ENCODE data around the gene MFSD6.
A peak's percentile ranks its signal among the peaks of the same experiment; 100 is the strongest.
"Not testable (repeated sequence)": the region's sequence is repeated elsewhere in the genome, so short reads cannot be mapped to it uniquely, and the experiment has no call there.

The MFSD6 gene

DNA sequence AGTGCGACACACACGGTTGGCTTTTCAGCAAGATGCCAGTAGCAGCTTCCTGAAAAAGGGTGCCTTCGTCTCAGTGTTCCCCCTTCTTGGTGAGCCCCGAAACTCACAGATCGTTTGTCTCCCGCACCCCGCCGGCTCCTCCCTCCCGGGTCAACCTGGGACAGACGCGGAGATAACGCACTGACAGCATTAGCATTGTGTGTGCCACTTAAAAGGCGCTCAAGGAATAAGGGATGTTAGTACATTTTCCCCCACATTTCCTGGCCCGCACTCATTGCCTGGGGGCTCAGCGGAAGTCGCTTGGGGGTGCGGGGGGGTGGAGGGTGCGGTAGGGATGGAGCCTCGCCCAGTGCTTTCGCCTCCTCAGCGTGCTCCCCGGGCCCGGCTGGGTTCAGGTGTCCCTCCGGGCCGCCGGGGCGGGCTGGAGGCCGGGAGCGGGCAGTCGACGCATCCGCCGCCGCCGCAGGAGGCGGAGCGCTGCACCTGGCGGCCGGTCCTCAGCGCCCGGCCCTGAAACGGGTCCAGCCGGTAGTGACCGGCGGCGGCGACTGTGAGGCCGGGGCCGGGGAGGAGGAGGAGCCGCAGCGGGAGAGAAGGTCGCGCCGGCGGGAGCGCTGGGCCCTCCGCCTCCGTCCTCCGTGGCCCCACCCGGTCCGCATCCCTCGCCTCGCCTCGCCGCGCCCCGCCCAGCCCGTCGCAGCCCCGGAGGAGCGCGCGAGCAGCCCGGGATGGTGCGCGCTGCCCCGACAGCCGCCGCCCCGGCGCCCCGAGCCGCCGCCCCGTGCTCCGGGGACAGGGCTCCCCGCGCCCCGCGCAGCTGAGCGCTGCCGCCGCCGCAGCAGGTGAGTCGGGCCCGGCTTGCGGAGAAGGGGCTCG, at the start of gene MFSD6:
MFSD6 (plus strand) TSS at position 694 of the 876 bp plus-strand sequence. CDS start 27,675 bp downstream, outside the sequence.
- FAIRE-seq, result no peak
- DNase-seq (ENCODE audit: low spot score), result peak; percentile 63

GRCh38 chr2:190358655-190359448, 49.3 kb upstream of the MFSD6 start:
- not testable (repeated sequence) for FAIRE-seq; DNase-seq (ENCODE audit: low spot score)

GRCh38 chr2:190360561-190360960, 47.6 kb upstream of the MFSD6 start:
- no peak for FAIRE-seq
- no peak for DNase-seq (ENCODE audit: low spot score)

DNA sequence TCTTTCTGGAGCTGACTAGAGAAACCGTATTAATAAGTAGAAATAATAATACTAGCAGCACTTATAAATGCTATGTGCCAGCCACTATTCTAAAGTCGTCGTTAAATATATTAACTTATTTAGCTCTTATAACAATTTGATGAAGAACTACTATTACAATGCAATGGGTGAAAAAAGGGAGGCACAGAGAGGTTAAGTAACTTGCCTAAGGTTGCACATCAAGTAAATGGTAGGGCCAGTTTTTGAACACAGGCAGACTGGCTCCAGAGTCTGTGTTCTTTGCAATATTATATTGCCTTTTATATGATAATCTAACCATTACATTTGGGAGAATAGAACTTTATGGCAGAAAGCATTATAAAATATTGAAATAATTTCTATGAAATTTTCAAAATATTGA, 47.2 kb upstream of the MFSD6 start:
- FAIRE-seq, result no peak
- DNase-seq (ENCODE audit: low spot score), result no peak

GRCh38 chr2:190361572-190361971, 46.6 kb upstream of the MFSD6 start:
- FAIRE-seq, result no peak
- DNase-seq (ENCODE audit: low spot score), result no peak

GRCh38 chr2:190362894-190363293, 45.3 kb upstream of the MFSD6 start:
- no peak for FAIRE-seq
- DNase-seq (ENCODE audit: low spot score), result no peak

DNA sequence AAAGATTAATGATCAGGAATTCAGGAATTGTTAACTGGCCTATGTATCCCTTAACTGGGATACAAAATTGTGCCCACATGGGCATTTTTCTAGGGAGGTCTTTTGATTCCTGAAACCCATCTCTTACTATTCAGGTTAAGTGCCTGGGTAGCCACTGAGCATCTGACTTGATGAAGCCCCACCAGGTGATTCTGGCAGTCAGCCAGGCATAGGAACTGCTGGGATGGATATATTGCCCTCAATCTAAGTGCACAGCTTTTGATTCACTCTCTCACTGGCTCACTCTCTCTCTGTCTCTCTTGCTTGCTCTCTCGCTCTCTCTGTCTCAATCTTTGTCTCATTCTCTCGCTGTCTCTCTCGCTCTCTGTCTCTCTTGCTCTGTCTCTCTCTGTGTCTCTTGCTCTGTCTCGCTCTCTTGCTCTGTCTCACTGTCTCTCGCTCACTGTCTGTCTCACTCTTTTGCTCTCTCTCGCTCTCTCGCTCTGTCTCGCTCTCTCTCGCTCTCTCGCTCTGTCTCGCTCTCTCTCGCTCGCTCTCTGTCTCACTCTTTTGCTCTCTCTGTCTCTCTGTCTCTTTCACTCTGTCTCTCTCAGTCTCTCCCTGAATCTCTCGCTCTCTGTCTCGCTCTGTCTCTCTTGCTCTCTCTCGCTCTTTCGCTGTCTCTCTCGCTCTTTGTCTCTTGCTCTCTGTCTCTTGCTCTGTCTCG, 42.5 kb upstream of the MFSD6 start:
- FAIRE-seq (no peak), DNase-seq (ENCODE audit: low spot score) (no peak)

- DNase-seq (ENCODE audit: low spot score) (no peak), FAIRE-seq (no peak)
These were observed 41.9 kb upstream of the MFSD6 start for GRCh38 chr2:190366248-190366753.

DNA sequence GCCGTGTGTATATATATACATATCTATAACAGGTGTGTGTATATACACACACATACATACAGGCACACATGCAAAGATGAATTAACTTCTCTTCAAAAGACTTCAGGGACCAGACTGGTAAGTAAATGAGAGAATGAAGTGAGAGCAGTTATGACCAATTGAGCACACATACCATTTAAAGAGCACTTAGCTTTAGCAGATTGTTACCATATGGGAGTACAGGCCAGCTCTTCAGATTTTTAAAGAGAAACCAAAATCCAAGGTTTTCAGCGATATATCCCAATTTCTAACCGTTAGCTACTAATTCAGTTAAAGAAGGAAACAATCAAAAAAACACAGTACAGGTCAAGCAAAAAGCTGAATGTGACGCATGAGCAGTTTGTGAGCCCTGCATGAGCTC, 41.1 kb upstream of the MFSD6 start:
- no peak for DNase-seq (ENCODE audit: low spot score)
- FAIRE-seq, result no peak

DNA sequence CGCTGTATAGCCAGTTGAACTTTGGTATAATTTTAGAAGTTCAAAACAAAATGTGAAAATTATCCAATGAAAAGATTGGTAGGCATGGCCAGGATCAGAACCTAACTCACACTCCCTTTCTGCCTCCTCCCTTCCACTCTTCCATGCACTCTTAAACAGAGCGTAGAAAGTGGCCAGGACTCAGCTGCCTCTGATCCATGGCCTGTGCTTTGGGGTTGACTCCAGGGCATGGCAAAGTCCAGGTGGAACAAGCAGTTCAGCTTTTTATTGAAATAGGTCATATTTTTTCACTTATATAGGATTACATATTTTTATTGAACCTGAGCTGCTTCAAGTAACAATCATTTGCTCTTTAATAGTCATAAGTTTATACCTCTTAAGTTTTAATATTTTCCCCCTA, 38.5 kb upstream of the MFSD6 start:
- no peak for FAIRE-seq
- no peak for DNase-seq (ENCODE audit: low spot score)

DNA sequence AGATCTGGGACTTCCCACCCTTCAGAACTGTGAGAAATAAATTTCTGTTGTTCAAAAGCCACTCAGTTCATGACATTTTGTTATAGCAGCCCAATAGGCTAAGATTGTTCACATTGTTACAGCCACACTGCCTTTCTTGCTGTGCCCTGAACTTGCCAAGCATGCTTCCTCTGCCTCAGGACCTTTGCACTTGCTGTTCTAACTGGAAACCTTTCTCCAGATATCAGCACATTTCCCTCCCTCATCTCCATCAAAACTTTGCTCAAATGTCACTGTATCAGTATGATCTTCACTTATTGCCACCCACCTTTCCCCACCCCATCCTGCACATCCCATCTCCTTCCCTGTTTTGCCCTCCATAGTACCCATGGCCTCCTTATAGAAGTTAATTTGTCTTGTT, 32.1 kb upstream of the MFSD6 start:
- DNase-seq (ENCODE audit: low spot score) (no peak), FAIRE-seq (peak; percentile 13)

DNA sequence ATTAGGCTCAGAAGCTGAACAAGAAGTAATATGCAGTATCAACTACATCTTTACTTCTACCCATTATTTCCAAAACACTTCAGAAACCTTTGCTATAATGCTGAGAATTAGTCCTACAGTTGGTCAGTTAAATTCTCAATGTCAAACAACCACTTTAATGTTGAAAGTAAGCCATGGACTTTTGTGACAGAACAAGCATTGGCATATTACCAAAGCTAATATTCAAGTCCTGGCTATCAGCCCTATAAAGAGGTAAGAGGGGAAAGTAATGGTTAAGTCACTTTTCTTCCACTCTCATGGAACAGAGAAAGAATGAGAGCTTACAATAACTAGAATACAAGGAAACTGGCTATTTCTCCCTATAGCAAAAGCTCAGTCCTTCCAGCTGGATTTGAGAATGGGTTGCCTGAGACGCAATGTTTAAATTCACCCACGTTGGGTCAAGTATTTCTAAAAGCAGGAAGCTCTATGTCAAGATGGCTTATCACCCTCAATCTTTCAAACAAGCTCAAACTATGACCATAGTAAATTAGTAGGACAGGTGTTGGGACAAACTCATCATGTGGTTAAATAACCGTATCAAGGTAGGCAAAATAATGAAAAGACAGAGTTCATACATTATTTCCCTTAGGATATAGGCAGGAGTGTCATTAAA, 31.4 kb upstream of the MFSD6 start:
- DNase-seq (ENCODE audit: low spot score), result no peak
- FAIRE-seq, result no peak

DNA sequence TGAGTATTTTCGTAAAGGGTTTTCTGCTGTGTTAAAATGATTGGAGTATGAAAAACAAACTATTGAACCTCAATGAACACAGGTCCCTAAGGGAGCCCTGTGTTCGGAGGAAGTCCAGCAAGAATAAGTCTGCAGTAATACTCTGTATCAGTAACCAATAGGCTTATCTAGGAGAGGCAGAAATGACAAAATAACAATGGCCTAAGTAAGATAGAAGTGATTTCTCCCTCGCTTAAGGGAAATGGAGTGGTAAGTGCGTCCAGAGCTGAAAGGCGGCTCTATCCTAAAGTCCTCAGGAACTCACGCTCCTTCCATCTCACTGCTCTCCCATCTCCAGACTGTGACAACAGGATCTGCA, 29.3 kb upstream of the MFSD6 start:
- DNase-seq (ENCODE audit: low spot score) (no peak), FAIRE-seq (no peak)

GRCh38 chr2:190379249-190379964, 28.7 kb upstream of the MFSD6 start:
- no peak for FAIRE-seq
- DNase-seq (ENCODE audit: low spot score), result no peak

GRCh38 chr2:190380962-190381412, 27.2 kb upstream of the MFSD6 start:
- DNase-seq (ENCODE audit: low spot score) (no peak), FAIRE-seq (no peak)

- no peak for FAIRE-seq
- peak; percentile 45 for DNase-seq (ENCODE audit: low spot score)
These were observed 25.3 kb upstream of the MFSD6 start for GRCh38 chr2:190382851-190383250.

- DNase-seq (ENCODE audit: low spot score) (no peak), FAIRE-seq (no peak)
These were observed 20.7 kb upstream of the MFSD6 start for GRCh38 chr2:190387422-190387821.

DNA sequence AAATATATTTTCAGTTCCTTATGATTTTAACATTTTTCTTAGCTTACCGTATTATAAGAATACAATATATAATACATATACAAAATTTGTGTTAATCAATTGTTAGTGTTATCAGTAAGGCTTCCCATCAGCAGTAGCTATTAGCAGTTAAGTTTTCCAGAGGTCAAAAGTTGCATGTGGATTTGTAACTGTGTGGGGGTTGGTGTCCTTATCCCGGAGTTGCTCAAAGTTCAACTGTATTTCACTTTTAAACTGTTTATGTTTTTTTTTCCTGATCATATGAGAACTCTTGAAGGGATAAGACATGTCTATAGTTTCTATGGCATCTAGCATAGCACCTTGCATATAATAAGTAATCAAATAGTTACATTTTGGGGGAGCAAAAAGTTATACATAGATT, 11.9 kb upstream of the MFSD6 start:
- DNase-seq (ENCODE audit: low spot score) (no peak), FAIRE-seq (no peak)

- no peak for FAIRE-seq
These were observed 5.1 kb upstream of the MFSD6 start for GRCh38 chr2:190402986-190403603.

GRCh38 chr2:190404487-190404886, 3.7 kb upstream of the MFSD6 start:
- no peak for DNase-seq (ENCODE audit: low spot score)

More at GRCh38 chr2:190402986-190403603, 5.1 kb upstream of the MFSD6 start:
- no peak for DNase-seq (ENCODE audit: low spot score)

More at GRCh38 chr2:190404487-190404886, 3.7 kb upstream of the MFSD6 start:
- no peak for FAIRE-seq

Data from urothelium cell line (cell line).